Erythroblast (primary cell): ENCODE data around the gene FOXN4.

Source experiments
- GATA1 ChIP-seq: IDR thresholded peaks from 2 replicates; pipeline ENCODE4 v1.6.1; 2011; ENCODE audit warnings: low read depth, mild to moderate bottlenecking, control low read depth, low read length, moderate library complexity
- POLR2A ChIP-seq: IDR thresholded peaks from 2 replicates; pipeline ENCODE4 v1.6.1; 2011; ENCODE audit warnings: mild to moderate bottlenecking, low read length

DNA sequence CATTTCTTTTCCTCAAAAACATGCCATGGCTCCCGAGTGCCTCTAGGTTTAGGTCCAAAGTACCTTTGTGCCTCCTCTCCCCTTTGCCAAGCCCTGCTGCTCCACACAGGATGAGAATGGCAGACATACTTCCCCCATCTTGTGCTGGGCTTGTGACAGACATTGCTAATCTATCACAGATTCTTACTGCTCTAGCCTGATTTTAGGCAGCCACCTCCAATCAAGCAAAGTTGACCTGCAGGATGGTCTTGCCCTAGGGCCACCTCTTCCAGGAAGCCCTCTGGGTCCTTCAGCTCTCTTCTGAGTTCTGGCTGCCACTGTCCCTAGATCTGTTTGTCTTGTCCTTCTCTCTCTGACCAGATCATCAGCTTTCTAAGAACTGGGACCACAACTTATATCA, 20.5 kb downstream of the FOXN4 start:
- TF ChIP-seq POLR2A, result no peak
- no peak for TF ChIP-seq GATA1
